GM23338 (cell line): Measurements from ENCODE around the gene LEMD2.

ENCODE experiments used
- CREB1 ChIP-seq: fragments of 250-450 bp; sonication (Bioruptor Pico); IDR thresholded peaks from 2 replicates; pipeline ENCODE4 v1.5.0; 2020; ENCODE audit warnings: low read depth, mild to moderate bottlenecking, moderate library complexity
- EZH2 ChIP-seq: fragments of 200-600 bp; sonication (generic); IDR thresholded peaks from one replicate; pipeline ENCODE4 v1.8.0; 2017; ENCODE audit warnings: antibody characterized with exemption, mild to moderate bottlenecking, low read depth; ENCODE audit not compliant: unreplicated experiment
- EZH2phosphoT487 ChIP-seq: fragments of 200-600 bp; sonication (generic); IDR thresholded peaks from one replicate; pipeline ENCODE4 v1.8.1; 2018; ENCODE audit warnings: antibody characterized with exemption; ENCODE audit not compliant: unreplicated experiment
- POLR2AphosphoS5 ChIP-seq: IDR thresholded peaks from 2 replicates; pipeline ENCODE4 v1.6.1; 2016; ENCODE audit warnings: antibody characterized with exemption, low read depth
- STAT1 ChIP-seq: IDR thresholded peaks from one replicate; pipeline ENCODE4 v1.6.1; 2016; ENCODE audit warnings: antibody characterized with exemption; ENCODE audit not compliant: unreplicated experiment
- ZNF114 ChIP-seq: fragments of 250-450 bp; sonication (Bioruptor Pico); IDR thresholded peaks from 2 replicates; pipeline ENCODE4 v1.5.0; 2020; ENCODE audit warnings: mild to moderate bottlenecking, moderate library complexity
- TF ChIP-seq, protein P1 (sequence below), 2 experiments: fragments of 200-600 bp in 1 of 2; sonication (generic) in 1 of 2; conservative IDR thresholded peaks; 2 replicates each; pipeline versions ENCODE4 v1.5.1 to v1.6.1; 2016 to 2017; ENCODE audit warnings: antibody characterized with exemption in 2 of 2, low read depth in 2 of 2, mild to moderate bottlenecking in 2 of 2, moderate library complexity in 1 of 2
- TF ChIP-seq, protein P2 (sequence below): IDR thresholded peaks from one replicate; pipeline ENCODE4 v1.6.1; 2018; ENCODE audit warnings: antibody characterized with exemption; ENCODE audit not compliant: unreplicated experiment

DNA sequence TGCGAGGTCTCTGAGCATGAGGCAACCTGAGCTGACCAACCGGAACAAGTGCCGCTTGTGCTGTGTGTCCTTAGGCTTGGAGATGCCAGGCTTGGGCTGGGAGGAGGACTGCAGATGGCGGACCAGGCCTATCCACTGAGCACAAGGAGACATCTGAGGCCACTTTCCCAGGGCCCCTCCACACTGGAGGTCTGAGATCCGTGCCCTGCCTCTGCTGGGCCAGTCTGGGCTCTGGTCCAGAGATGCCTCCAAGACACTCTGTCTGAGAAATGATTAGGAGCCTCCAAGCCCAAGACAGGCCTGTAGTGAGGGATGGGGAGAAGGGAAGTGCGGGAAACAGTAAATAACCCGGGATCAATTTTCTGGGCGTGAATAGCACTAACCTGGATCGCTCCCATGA is 17.9 kb upstream of the LEMD2 start:
- TF ChIP-seq CREB1 (CRISPR knock-in tag) (no peak), EZH2 (no peak), POLR2AphosphoS5 (no peak), ZNF114 (CRISPR knock-in tag) (no peak), EZH2phosphoT487 (no peak), STAT1 (no peak)
- TF ChIP-seq, protein P1, sequence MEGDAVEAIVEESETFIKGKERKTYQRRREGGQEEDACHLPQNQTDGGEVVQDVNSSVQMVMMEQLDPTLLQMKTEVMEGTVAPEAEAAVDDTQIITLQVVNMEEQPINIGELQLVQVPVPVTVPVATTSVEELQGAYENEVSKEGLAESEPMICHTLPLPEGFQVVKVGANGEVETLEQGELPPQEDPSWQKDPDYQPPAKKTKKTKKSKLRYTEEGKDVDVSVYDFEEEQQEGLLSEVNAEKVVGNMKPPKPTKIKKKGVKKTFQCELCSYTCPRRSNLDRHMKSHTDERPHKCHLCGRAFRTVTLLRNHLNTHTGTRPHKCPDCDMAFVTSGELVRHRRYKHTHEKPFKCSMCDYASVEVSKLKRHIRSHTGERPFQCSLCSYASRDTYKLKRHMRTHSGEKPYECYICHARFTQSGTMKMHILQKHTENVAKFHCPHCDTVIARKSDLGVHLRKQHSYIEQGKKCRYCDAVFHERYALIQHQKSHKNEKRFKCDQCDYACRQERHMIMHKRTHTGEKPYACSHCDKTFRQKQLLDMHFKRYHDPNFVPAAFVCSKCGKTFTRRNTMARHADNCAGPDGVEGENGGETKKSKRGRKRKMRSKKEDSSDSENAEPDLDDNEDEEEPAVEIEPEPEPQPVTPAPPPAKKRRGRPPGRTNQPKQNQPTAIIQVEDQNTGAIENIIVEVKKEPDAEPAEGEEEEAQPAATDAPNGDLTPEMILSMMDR (conservative IDR thresholded peaks at IDR 0.05; ENCODE audit: low read depth in 2 of 2): no peak
- TF ChIP-seq, protein P2, sequence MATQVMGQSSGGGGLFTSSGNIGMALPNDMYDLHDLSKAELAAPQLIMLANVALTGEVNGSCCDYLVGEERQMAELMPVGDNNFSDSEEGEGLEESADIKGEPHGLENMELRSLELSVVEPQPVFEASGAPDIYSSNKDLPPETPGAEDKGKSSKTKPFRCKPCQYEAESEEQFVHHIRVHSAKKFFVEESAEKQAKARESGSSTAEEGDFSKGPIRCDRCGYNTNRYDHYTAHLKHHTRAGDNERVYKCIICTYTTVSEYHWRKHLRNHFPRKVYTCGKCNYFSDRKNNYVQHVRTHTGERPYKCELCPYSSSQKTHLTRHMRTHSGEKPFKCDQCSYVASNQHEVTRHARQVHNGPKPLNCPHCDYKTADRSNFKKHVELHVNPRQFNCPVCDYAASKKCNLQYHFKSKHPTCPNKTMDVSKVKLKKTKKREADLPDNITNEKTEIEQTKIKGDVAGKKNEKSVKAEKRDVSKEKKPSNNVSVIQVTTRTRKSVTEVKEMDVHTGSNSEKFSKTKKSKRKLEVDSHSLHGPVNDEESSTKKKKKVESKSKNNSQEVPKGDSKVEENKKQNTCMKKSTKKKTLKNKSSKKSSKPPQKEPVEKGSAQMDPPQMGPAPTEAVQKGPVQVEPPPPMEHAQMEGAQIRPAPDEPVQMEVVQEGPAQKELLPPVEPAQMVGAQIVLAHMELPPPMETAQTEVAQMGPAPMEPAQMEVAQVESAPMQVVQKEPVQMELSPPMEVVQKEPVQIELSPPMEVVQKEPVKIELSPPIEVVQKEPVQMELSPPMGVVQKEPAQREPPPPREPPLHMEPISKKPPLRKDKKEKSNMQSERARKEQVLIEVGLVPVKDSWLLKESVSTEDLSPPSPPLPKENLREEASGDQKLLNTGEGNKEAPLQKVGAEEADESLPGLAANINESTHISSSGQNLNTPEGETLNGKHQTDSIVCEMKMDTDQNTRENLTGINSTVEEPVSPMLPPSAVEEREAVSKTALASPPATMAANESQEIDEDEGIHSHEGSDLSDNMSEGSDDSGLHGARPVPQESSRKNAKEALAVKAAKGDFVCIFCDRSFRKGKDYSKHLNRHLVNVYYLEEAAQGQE: no peak
